Activated CD4-positive, alpha-beta T cell treated with anti-CD3 and anti-CD28 coated beads, Interleukin-2, amount 10 ng/mL, durations not matched to agents 24 days and 14 days (primary cell): ENCODE results near the gene NAB2. TPM values are rescaled to one million over a fixed set of nuclear protein-coding genes. Genes with fewer than 3 reads are reported as not detected.

Source experiments
- DNase-seq: peaks from one replicate; pipeline ENCODE4 v3.0.0; 2022
- H3K27ac Mint-ChIP-seq: one replicate; pipeline ENCODE4 v1.8.0; 2022; ENCODE audit warnings: mild to moderate bottlenecking, mixed read lengths
- H3K27me3 Mint-ChIP-seq: one replicate; pipeline ENCODE4 v1.8.0; 2022; ENCODE audit warnings: mixed read lengths
- H3K36me3 Mint-ChIP-seq: one replicate; pipeline ENCODE4 v1.8.0; 2022; ENCODE audit warnings: low read depth, mild to moderate bottlenecking, mixed read lengths
- H3K4me1 Mint-ChIP-seq: one replicate; pipeline ENCODE4 v1.8.0; 2021; ENCODE audit warnings: mixed read lengths
- H3K4me3 Mint-ChIP-seq: one replicate; pipeline ENCODE4 v1.8.0; 2022; ENCODE audit warnings: mild to moderate bottlenecking, moderate library complexity, mixed read lengths
- H3K9me3 Mint-ChIP-seq: one replicate; pipeline ENCODE4 v1.8.0; 2021; ENCODE audit warnings: mixed read lengths
- intact Hi-C: fragments of 100-400 bp; cut with micrococcal nuclease; formaldehyde crosslinking; loops from one replicate; pipeline ENCODE4 v1.15.1; 2023
- total RNA-seq: library from RNA; stranded (reverse); gene quantifications from 2 replicates; pipeline ENCODE4 v1.2.3, GENCODE V29; 2022

NAB2 gene
- total RNA-seq, 1 donor from 2014 or later: 76.7 TPM

DNA sequence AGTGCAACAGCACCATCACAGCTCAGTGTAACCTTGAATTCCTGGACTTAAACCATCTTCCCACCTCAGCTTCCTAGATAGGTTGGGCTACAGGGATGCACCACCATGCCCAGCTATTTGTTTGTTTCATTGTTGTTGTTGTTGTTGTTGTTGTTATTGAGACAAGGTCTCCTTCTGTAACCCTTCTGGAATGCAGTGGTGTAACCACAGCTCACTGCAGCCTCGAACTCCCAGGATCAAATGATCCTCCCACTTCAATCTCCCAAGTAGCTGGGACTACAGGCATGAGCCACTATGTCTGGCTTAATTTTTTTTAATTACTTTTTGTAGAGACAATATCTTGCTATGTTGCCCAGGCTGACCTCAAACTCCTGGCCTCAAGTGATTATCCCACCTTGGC, 9.1 kb upstream of the NAB2 start:
- no peaks in the 10 kb centered on the region for H3K9me3 Mint-ChIP-seq
- H3K4me1 Mint-ChIP-seq: peaks cover 20% of the 10 kb centered on the region
- H3K27me3 Mint-ChIP-seq: no peaks in the 10 kb centered on the region
- peaks cover 15% of the 10 kb centered on the region for H3K36me3 Mint-ChIP-seq
- peak overlapping the region; percentile 99 for H3K27ac Mint-ChIP-seq
- intact Hi-C loops: loop anchor here (1.0 to 2.0 kb wide), 2 partner anchors 7 to 13 kb away; no protein-coding TSS in a partner anchor
- H3K4me3 Mint-ChIP-seq: peak overlapping the region; percentile 100
- no peak for DNase-seq

DNA sequence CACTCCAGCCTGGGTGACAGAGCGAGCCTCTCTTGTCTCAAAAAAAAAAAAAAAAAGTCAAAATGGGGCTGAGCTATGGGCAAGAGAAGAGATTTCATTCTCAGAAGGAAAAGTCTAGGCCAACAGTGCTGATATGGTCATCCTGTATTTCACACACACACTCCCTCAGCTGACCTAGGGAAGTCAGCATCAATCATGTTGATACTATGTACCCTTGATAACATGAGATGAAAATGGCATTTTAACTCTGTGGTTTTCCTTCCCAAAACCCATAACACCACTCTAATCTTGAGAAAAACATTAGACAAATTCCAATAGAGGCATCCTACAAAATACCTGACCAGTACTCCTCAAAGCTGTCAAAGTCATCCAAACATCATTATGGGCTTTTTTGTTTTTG, 8.1 kb upstream of the NAB2 start:
- Mint-ChIP-seq H3K36me3 (peaks cover 14% of the 10 kb centered on the region), H3K27ac (no peak overlapping the region), H3K27me3 (no peaks in the 10 kb centered on the region), H3K4me1 (peaks cover 31% of the 10 kb centered on the region), H3K4me3 (no peak overlapping the region), H3K9me3 (no peaks in the 10 kb centered on the region)
- intact Hi-C loops: no loop called here
- no peak for DNase-seq

DNA sequence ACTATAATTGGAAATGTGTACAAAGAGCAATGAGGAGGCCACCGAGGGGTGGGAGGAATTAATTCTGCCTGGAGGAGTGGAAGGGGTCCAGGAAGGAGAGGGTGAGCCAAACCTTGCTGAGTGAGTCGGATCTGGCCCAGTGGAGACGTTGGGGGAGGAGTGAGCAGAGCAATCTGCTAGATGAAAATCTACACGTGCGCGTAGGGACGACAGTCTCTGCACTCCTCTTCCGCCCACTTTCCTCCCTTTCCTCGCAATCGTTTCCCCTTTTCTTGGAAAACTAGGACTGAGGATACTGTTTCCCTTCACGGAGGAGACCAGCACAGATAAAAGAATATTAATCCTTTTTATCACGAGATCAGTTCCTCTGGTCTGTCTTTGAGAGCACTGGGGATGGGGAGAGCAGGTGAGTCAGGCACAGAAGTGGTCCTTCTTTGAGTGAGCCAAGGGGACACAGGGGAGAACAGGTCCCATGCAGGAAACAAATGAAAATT, 2.9 kb upstream of the NAB2 start:
- intact Hi-C loops: loop anchor here (2.0 to 5.0 kb wide), 2 partner anchors 397 to 449 kb away; partner anchors contain the start of gene PTGES3
- Mint-ChIP-seq H3K4me3 (peak overlapping the region; percentile 87), H3K27ac (peak overlapping the region; percentile 97), H3K27me3 (no peaks in the 10 kb centered on the region), H3K36me3 (peaks cover 15% of the 10 kb centered on the region), H3K4me1 (peaks cover 52% of the 10 kb centered on the region), H3K9me3 (no peaks in the 10 kb centered on the region)
- peak; percentile 78 for DNase-seq

DNA sequence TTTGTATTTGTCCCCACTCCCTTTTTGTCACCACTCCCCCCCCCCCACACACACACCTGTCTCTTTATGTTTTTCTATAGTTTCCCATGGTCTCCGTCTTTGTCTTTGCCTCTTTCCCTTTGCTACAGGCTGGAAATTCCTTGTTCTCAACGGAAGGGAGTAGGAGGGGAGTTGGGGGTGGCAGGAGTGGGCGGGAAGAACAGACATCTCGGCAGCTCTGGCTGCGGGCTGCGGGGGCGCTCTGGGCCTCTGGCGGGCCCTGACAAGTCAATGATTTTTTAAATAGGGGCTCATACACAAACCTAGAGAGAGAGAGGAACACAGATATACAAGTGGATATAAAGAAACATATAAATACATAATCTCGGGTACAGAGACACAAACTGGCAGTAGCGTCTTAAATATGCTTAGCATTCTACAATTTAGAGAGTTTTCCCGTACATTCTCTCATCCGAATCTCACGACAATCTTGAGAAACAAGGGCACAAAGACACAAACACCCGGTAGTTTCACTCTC, 2.4 kb upstream of the NAB2 start:
- peak overlapping the region; percentile 97 for H3K27ac Mint-ChIP-seq
- intact Hi-C loops: loop anchor here (1.0 to 5.0 kb wide), 3 partner anchors 7 to 449 kb away; partner anchors contain the start of gene PTGES3
- peaks cover 19% of the 10 kb centered on the region for H3K36me3 Mint-ChIP-seq
- peak overlapping the region; percentile 87 for H3K4me3 Mint-ChIP-seq
- no peaks in the 10 kb centered on the region for H3K27me3 Mint-ChIP-seq
- peak; percentile 77 for DNase-seq
- H3K4me1 Mint-ChIP-seq: peaks cover 54% of the 10 kb centered on the region
- no peaks in the 10 kb centered on the region for H3K9me3 Mint-ChIP-seq

DNA sequence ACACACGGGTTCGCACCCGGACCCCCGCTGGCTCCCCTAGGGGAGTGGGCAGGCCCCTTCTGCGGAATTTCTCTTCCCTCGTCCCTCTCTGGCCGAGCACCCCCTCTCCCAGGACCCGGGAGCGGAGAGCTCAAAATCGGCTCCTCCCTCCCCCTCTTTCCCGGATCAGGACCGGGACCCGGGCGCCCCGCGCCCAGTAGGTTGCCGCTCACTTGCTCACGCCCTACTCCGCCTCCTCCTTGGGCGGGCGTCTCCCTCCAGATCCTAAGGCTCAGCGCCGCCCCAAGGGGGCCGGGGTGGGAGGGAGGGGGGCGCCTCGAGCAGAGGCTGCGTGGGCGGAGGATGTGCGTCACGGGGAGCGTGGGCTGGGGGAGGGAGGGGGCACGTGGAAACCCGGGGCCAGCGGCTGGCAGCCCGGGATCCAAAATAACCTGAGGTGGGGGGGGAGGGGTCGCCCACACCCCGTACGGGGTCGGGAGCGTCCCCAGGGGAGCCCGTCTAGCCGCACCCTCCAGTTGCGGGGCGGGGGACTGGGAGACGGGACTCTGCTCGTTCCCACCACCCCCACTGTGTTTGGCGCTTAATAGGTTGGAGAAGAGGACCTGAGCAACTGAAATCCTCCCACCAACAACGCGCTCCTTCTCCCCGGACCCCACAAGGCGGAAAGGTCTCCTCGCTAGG, 1.8 kb upstream of the NAB2 start:
- peak overlapping the region; percentile 97 for H3K27ac Mint-ChIP-seq
- peaks cover 25% of the 10 kb centered on the region for H3K36me3 Mint-ChIP-seq
- H3K4me1 Mint-ChIP-seq: peaks cover 60% of the 10 kb centered on the region

DNA sequence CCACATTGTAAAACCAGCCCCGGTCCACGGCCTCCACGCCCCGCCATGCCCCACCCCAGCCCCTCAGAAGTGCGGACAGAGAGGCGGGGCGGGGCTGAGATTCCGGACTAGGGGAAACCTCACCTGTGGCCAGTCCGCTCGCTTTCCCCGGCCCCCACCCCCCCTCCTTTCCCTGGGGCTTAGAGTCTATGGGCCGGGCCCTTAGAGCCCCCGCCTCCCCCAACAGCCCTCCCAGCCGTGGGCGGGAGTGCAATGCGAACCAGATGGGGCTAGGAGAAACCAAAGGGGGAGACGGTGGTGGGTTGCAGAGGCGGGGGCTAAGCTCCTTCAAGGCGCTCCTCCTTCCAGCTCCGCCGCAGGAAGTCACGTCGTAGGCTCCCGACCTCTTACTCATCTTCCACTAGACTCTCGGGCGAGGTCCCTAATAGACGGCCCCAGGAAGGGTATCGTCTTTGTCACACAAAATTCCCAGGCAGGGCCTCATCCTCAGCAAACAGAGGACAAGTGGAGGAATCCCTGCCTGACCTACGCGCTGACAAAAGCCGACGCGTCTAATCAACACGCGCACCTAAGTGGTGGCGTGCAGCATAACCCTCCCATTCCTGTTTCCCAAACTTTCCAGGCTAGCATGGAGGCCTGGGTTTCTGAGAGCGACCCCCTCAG, 1.1 kb upstream of the NAB2 start:
- Mint-ChIP-seq H3K36me3 (peaks cover 32% of the 10 kb centered on the region), H3K27ac (peak overlapping the region; percentile 97), H3K9me3 (no peaks in the 10 kb centered on the region), H3K4me1 (peaks cover 65% of the 10 kb centered on the region), H3K27me3 (no peaks in the 10 kb centered on the region), H3K4me3 (peak overlapping the region; percentile 87)
- DNase-seq: peak; percentile 90
- intact Hi-C loops: loop anchor here (1.0 to 5.0 kb wide), 6 partner anchors 9 to 451 kb away; partner anchors contain the start of gene PTGES3

More for the DNA sequence above, 1.8 kb upstream of the NAB2 start:
- intact Hi-C loops: loop anchor here (1.0 to 5.0 kb wide), 3 partner anchors 8 to 450 kb away; partner anchors contain the start of gene PTGES3
- peak overlapping the region; percentile 87 for H3K4me3 Mint-ChIP-seq
- DNase-seq: peak; percentile 94
- H3K9me3 Mint-ChIP-seq: no peaks in the 10 kb centered on the region
- H3K27me3 Mint-ChIP-seq: no peaks in the 10 kb centered on the region

DNA sequence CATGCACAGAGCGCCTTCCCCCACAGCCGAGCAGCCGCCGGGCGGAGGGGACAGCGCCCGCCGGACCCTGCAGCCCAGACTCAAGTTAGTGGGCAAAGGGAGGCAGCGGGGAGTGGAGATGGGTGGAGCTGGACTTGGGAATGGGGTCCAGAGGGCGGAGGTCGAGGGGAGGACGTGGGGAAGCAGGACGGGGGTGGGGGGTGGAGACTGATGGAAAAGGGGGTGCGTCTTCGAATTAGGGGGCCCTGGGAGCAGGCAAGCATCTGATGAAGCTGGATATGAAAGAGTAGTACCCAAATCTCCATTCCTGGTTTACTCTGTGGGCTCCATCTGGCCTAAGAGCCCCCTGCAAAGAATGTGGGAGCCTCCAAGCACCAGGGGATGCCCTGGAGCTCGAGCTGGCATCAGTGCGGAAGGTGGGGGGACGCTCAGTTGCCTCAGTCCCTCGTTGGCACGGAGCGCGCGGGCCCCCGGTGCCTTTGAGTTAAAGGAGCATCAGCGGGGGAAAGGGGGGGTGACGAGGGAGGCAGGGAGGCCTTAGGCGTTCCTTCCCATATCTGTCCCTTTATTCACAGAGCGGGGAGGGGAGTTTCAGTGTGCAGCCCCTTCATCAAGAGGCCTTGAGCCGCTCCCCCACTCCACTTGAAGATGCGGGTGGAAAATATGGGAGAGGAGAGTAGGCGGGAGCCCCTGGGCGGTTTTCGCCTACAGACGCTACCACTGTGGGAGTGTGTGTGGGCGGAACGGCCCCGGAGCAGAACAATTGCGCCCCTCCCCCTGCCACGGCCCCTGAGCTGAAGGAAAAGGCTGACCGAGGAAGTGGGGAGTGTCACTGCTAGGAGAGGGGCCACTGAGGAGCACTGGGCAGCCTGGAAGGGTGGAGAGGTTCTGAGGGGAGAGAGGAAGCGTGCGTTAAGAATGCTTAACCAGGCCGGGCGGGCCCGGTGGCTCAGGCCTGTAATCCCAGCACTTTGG, 644 bp downstream of the NAB2 start:
- peak overlapping the region; percentile 96 for H3K4me3 Mint-ChIP-seq
- intact Hi-C loops: loop anchor here (5.0 kb wide), 1 partner anchor 452 kb away; no protein-coding TSS in a partner anchor
- peak overlapping the region; percentile 89 for H3K27ac Mint-ChIP-seq
- H3K4me1 Mint-ChIP-seq: peaks cover 71% of the 10 kb centered on the region
- no peaks in the 10 kb centered on the region for H3K27me3 Mint-ChIP-seq
- DNase-seq: peak; percentile 88
- H3K36me3 Mint-ChIP-seq: peaks cover 44% of the 10 kb centered on the region
- no peaks in the 10 kb centered on the region for H3K9me3 Mint-ChIP-seq

DNA sequence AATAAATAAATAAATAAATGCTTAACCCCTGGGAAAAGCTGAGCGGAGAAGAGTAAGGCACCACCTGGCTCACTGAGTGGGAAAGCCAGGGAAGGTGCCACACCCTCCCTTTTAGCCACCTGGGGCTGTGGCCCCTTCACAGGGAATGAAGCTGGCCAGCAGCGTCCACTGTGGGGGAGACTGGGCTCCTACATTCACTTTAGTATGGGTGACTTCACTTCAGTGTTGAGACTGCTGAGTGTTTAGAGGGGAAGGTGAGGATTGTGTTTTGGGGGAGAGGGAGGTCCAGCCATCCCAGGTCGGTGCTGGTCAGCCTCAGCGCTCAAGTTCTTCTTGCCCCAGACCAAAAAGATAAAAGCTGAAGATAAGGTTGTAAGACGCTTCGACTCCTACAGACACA, 1.6 kb downstream of the NAB2 start:
- no peak for DNase-seq
- peak overlapping the region; percentile 30 for H3K27ac Mint-ChIP-seq
- H3K27me3 Mint-ChIP-seq: no peaks in the 10 kb centered on the region
- H3K4me3 Mint-ChIP-seq: peak overlapping the region; percentile 96
- intact Hi-C loops: no loop called here
- H3K4me1 Mint-ChIP-seq: peaks cover 68% of the 10 kb centered on the region
- no peaks in the 10 kb centered on the region for H3K9me3 Mint-ChIP-seq
- H3K36me3 Mint-ChIP-seq: peaks cover 50% of the 10 kb centered on the region

DNA sequence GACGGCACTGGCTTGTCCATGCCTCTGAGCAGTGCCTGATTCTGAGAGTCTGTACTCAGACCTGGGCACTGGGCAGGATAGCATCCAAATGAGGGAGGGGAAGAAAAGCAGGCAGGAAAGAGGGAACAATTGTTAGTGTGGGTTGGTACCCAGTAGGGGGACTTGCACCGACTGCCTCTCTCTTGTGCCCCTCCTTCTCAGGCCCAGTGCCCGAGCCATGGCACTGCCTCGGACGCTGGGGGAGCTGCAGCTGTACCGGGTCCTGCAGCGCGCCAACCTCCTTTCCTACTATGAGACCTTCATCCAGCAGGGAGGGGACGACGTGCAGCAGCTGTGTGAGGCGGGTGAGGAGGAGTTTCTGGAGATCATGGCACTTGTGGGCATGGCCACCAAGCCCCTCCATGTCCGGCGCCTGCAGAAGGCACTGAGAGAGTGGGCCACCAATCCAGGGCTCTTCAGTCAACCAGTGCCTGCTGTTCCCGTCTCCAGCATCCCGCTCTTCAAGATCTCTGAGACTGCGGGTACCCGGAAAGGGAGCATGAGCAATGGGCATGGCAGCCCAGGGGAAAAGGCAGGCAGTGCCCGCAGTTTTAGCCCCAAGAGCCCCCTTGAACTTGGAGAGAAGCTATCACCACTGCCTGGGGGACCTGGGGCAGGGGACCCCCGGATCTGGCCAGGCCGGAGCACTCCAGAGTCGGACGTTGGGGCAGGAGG, 2.2 kb downstream of the NAB2 start:
- H3K27ac Mint-ChIP-seq: peak overlapping the region; percentile 30
- peak overlapping the region; percentile 96 for H3K4me3 Mint-ChIP-seq
- H3K9me3 Mint-ChIP-seq: no peaks in the 10 kb centered on the region
- peaks cover 68% of the 10 kb centered on the region for H3K4me1 Mint-ChIP-seq
- DNase-seq: no peak
- no peaks in the 10 kb centered on the region for H3K27me3 Mint-ChIP-seq
- intact Hi-C loops: no loop called here
- H3K36me3 Mint-ChIP-seq: peaks cover 55% of the 10 kb centered on the region

DNA sequence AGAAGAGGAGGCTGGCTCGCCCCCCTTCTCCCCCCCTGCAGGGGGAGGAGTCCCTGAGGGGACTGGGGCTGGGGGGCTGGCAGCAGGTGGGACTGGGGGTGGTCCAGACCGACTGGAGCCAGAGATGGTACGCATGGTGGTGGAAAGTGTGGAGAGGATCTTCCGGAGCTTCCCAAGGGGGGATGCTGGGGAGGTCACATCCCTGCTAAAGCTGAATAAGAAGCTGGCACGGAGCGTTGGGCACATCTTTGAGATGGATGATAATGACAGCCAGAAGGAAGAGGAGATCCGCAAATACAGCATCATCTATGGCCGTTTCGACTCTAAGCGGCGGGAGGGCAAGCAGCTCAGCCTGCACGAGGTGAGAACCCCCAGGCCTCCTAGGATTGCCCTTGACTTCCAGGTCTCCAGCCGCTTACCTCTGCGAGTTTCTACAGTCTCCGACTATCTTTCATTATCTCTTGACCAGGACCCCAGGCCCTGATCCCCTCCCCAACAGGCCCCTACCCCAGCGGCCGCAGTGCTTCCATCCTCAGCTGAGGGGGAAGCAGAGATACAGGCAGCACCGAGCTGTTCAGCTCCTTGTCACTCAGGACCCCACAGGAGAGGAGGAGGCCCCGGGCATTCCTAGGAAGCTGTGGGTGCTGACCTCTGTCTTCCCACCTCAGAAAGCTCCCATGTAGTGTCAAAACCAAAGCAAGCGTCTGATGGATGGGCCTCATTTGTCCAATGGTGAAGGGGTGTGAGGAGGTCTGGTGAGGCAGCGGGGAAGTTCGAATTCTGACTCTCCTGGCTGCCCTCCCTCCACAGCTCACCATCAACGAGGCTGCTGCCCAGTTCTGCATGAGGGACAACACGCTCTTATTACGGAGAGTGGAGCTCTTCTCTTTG, 3.0 kb downstream of the NAB2 start:
- DNase-seq: no peak
- Mint-ChIP-seq H3K36me3 (peaks cover 62% of the 10 kb centered on the region), H3K4me3 (peak overlapping the region; percentile 96), H3K4me1 (peaks cover 64% of the 10 kb centered on the region), H3K9me3 (no peaks in the 10 kb centered on the region), H3K27ac (peak overlapping the region; percentile 34), H3K27me3 (no peaks in the 10 kb centered on the region)
- intact Hi-C loops: loop anchor here (2.0 kb wide), 1 partner anchor 13 kb away; the partner anchor contains the start of gene NEMP1

DNA sequence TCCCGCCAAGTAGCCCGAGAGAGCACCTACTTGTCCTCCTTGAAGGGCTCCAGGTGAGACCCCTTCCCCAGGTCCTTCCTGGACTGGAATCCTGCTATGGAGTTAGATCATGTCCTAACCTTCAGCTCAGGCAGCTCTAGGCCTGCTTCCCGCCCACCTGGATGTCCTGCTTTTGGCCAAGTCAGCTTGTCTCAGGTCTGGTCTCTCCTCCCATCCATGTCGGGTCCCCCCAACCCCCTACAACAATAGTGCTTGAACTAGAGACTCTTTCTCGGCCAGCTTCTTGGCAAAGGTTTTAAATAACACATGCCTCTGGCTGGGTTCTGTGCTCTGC, 3.6 kb downstream of the NAB2 start:
- Mint-ChIP-seq H3K27ac (peak overlapping the region; percentile 87), H3K4me1 (peaks cover 64% of the 10 kb centered on the region), H3K4me3 (peak overlapping the region; percentile 96), H3K36me3 (peaks cover 67% of the 10 kb centered on the region), H3K27me3 (no peaks in the 10 kb centered on the region), H3K9me3 (no peaks in the 10 kb centered on the region)
- intact Hi-C loops: loop anchor here (2.0 kb wide), 1 partner anchor 14 kb away; the partner anchor contains the start of gene NEMP1
- DNase-seq: no peak
